Measurements from ENCODE around the gene SMARCC1.

GRCh38 chr3:47804577-47804976 is 22.9 kb upstream of the SMARCC1 start:
- no peak for TF ChIP-seq CTCF (conservative IDR thresholded peaks at IDR 0.05; ENCODE audit: low read length)
- no peak for TF ChIP-seq EZH2phosphoT487 (IDR thresholded peaks at IDR 0.05; ENCODE audit: borderline replicate concordance)

All from Loucy (cell line).